Tibial artery (tissue), 4 donors: Measurements from ENCODE around the gene LHX3.

ENCODE experiments used
- DNase-seq, 2 donors: peaks; one replicate each; pipeline ENCODE4 v3.0.0-alpha.2; 2019
- H3K27ac ChIP-seq, 2 donors: fragments of 200-600 bp; sonication (generic) in 1 of 2; 1 replicate in 1 of 2; 2 replicates in 1 of 2; pipeline ENCODE4 v1.5.1; 2018 to 2019; ENCODE audit warnings: mild to moderate bottlenecking in 1 of 2
- H3K27me3 ChIP-seq, 2 donors: fragments of 200-600 bp; sonication (generic) in 1 of 2; one replicate each; pipeline versions ENCODE4 v1.5.1 to v1.6.0; 2016 to 2019
- H3K36me3 ChIP-seq, 3 donors: fragments of 200-600 bp; sonication (generic) in 2 of 3; one replicate each; pipeline ENCODE4 v1.5.1; 2016 to 2019; ENCODE audit warnings: mild to moderate bottlenecking in 2 of 3
- H3K4me1 ChIP-seq, 4 donors: fragments of 200-600 bp; sonication (generic) in 2 of 4; 1 replicate in 3 of 4; 2 replicates in 1 of 4; pipeline ENCODE4 v1.5.1; 2016 to 2019
- H3K4me3 ChIP-seq, 2 donors: fragments of 200-600 bp; sonication (generic) in 1 of 2; 1 replicate in 1 of 2; 2 replicates in 1 of 2; pipeline ENCODE4 v1.5.1; 2018 to 2019; ENCODE audit warnings: mild to moderate bottlenecking in 2 of 2
- H3K9me3 ChIP-seq, 3 donors: fragments of 200-600 bp; sonication (generic) in 1 of 3; one replicate each; pipeline ENCODE4 v1.5.1; 2016 to 2019
- intact Hi-C: fragments of 100-400 bp; cut with DNase I; formaldehyde crosslinking; loops from one replicate; pipeline ENCODE4 v1.15.0; 2023; ENCODE audit warnings: low total_unique reads
- TF ChIP-seq, protein P1 (sequence below), 2 experiments: fragments of 200-600 bp in 1 of 2; fragments of 450-650 bp in 1 of 2; IDR thresholded peaks; one replicate each; pipeline ENCODE4 v1.5.1; 2017 to 2019; ENCODE audit warnings: antibody characterized with exemption in 2 of 2, mild to moderate bottlenecking in 1 of 2, moderate library complexity in 1 of 2

The LHX3 gene

DNA sequence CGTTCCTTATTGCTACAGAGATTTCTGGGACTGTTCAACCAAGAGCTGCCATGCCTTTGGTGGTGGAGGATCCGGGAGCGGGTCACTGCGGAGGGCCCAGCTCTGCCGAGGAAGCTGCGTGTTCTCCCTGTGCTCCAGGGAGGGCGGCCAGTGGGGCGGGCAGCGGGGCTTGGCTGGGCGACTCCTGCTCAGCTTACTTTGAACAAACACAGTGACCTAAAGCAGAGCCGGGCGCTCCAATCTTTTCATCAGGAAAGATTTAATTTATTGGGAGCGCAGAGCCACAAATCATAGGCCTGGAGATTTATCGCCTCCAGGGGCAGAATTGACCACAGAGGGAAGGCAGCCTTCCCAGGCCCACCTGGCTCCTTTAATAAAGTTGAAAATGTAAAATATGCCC is 27.7 kb downstream of the LHX3 start:
- H3K36me3 ChIP-seq = no peaks in the 10 kb centered on the region
- no peaks in the 10 kb centered on the region for H3K9me3 ChIP-seq
- no peaks in the 10 kb centered on the region for H3K4me1 ChIP-seq
- H3K27me3 ChIP-seq = peaks cover 0 to 66% of the 10 kb centered on the region in 2 donors
- H3K4me3 ChIP-seq = no peak overlapping the region
- H3K27ac ChIP-seq = no peak overlapping the region
- intact Hi-C loops = no loop called here
- TF ChIP-seq, protein P1, sequence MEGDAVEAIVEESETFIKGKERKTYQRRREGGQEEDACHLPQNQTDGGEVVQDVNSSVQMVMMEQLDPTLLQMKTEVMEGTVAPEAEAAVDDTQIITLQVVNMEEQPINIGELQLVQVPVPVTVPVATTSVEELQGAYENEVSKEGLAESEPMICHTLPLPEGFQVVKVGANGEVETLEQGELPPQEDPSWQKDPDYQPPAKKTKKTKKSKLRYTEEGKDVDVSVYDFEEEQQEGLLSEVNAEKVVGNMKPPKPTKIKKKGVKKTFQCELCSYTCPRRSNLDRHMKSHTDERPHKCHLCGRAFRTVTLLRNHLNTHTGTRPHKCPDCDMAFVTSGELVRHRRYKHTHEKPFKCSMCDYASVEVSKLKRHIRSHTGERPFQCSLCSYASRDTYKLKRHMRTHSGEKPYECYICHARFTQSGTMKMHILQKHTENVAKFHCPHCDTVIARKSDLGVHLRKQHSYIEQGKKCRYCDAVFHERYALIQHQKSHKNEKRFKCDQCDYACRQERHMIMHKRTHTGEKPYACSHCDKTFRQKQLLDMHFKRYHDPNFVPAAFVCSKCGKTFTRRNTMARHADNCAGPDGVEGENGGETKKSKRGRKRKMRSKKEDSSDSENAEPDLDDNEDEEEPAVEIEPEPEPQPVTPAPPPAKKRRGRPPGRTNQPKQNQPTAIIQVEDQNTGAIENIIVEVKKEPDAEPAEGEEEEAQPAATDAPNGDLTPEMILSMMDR (IDR thresholded peaks at IDR 0.05) = no peak
- DNase-seq = no peak

- no peaks in the 10 kb centered on the region for H3K9me3 ChIP-seq
- TF ChIP-seq, protein P1 (IDR thresholded peaks at IDR 0.05) = no peak
- no peak for DNase-seq
- intact Hi-C loops = no loop called here
- H3K27ac ChIP-seq = no peak overlapping the region
- H3K4me1 ChIP-seq = no peaks in the 10 kb centered on the region
- no peaks in the 10 kb centered on the region for H3K36me3 ChIP-seq
- H3K27me3 ChIP-seq = peaks cover 0 to 76% of the 10 kb centered on the region in 2 donors
- H3K4me3 ChIP-seq = no peak overlapping the region
Measured at GRCh38 chr9:136175616-136176197, 29.2 kb downstream of the LHX3 start.

GRCh38 chr9:136174779-136175615 is 29.9 kb downstream of the LHX3 start:
- no peak for DNase-seq
- Histone ChIP-seq H3K27me3 (peaks cover 0 to 79% of the 10 kb centered on the region in 2 donors), H3K4me3 (no peak overlapping the region), H3K36me3 (no peaks in the 10 kb centered on the region), H3K4me1 (no peaks in the 10 kb centered on the region), H3K27ac (no peak overlapping the region), H3K9me3 (no peaks in the 10 kb centered on the region)
- intact Hi-C loops = no loop called here
- TF ChIP-seq, protein P1 (IDR thresholded peaks at IDR 0.05) = no peak

DNA sequence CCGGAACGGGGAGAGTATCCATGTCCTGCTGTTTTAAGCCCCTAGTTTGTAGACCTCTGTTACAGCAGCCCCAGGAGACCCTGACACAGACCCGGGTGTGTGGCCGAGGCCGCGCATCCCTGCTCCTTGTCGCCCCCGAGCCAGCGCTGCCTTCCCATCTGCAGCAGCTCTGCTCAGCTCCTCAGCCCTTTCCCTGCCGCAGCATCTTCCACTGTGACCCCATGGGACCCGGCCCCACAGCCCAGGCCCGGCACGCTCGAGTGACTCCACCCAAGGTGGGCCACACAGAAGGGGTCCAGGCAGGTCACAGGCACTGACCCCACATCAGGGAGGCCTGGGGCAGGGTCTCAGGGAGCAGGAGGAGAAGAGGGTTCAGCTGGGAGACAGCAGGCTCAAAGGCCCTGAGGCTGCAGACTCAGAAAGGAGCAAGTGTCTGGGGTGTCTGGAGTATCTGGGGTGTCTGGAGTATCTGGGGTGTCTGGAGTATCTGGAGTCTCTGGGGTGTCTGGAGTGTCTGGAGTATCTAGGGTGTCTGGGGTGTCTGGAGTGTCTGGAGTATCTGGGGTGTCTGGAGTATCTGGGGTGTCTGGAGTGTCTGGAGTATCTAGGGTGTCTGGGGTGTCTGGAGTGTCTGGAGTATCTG is 31.2 kb downstream of the LHX3 start:
- H3K4me1 ChIP-seq = no peaks in the 10 kb centered on the region
- TF ChIP-seq, protein P1 (IDR thresholded peaks at IDR 0.05) = no peak

DNA sequence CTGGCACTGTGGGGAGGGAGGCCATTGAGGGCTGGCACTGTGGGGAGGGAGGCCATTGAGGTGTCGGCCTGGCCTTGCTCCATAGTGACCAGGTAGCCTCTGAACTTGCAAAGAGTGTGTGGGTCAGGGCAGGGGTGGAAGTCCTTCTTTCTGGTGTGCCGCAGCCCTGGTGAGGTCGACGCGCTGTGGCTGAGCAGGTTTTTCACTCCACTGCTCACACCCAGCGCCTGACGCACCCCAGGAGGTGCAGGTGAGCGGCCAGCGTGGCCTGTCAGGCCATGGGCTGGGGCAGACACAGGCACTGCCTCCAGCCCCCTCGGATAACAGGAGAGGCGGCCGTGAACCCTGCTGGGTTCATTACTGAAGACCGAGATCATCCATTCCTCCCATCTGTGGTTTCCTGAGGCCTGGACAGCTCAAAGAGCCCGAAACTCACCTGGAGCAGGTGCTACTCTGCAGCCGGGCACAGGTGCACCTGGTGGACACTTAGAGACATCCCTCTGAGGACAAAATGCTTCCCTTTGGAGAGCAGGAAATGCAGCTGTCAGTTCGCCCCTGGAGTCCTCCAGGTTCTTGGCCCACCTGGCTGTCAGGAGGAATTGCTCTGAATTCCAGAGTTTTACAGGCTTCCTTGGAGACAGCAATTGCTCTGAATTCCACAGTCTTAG is 32.4 kb downstream of the LHX3 start:
- no peaks in the 10 kb centered on the region for H3K9me3 ChIP-seq
- TF ChIP-seq, protein P1 (IDR thresholded peaks at IDR 0.05) = no peak
- intact Hi-C loops = no loop called here
- H3K4me3 ChIP-seq = no peak overlapping the region
- peaks cover 0 to 74% of the 10 kb centered on the region in 2 donors for H3K27me3 ChIP-seq
- no peaks in the 10 kb centered on the region for H3K36me3 ChIP-seq
- H3K27ac ChIP-seq = no peak overlapping the region
- DNase-seq = no peak
- H3K4me1 ChIP-seq = no peaks in the 10 kb centered on the region

More for the DNA sequence above, 31.2 kb downstream of the LHX3 start:
- Histone ChIP-seq H3K4me3 (no peak overlapping the region), H3K27me3 (peaks cover 0 to 79% of the 10 kb centered on the region in 2 donors), H3K27ac (no peak overlapping the region), H3K36me3 (no peaks in the 10 kb centered on the region), H3K9me3 (no peaks in the 10 kb centered on the region)
- DNase-seq = no peak
- intact Hi-C loops = no loop called here
